Adipocyte (in vitro differentiated cells): ENCODE data around the gene OR4K15.
"Not testable (repeated sequence)": the region's sequence is repeated elsewhere in the genome, so short reads cannot be mapped to it uniquely, and the experiment has no call there.

Source experiments
- DNase-seq: peaks from one replicate; pipeline ENCODE4 v3.0.0-alpha.2; 2015; ENCODE audit warnings: low read depth
- H3K27me3 ChIP-seq: replicated peaks from 2 replicates; pipeline ENCODE4 v1.7.0; 2013; ENCODE audit warnings: mild to moderate bottlenecking, low read length, moderate library complexity; ENCODE audit not compliant: control insufficient read depth, insufficient read depth
- H3K36me3 ChIP-seq: 2 replicates; pipeline ENCODE4 v1.7.0; 2013; ENCODE audit warnings: low read length, mild to moderate bottlenecking, moderate library complexity; ENCODE audit not compliant: control insufficient read depth, insufficient read depth, severe bottlenecking
- H3K4me1 ChIP-seq: 2 replicates; pipeline ENCODE4 v1.7.0; 2013; ENCODE audit warnings: mild to moderate bottlenecking, low read length, moderate library complexity; ENCODE audit not compliant: control insufficient read depth, insufficient read depth
- H3K4me3 ChIP-seq: 2 replicates; pipeline ENCODE4 v1.7.0; 2013; ENCODE audit warnings: mild to moderate bottlenecking, low read length, moderate library complexity
- H3K9ac ChIP-seq: 2 replicates; pipeline ENCODE4 v1.7.0; 2013; ENCODE audit warnings: mild to moderate bottlenecking, low read length, moderate library complexity
- H3K9me3 ChIP-seq: 2 replicates; pipeline ENCODE4 v1.7.0; 2013; ENCODE audit warnings: mild to moderate bottlenecking, low read length, moderate library complexity; ENCODE audit not compliant: control insufficient read depth

The OR4K15 gene, protein sequence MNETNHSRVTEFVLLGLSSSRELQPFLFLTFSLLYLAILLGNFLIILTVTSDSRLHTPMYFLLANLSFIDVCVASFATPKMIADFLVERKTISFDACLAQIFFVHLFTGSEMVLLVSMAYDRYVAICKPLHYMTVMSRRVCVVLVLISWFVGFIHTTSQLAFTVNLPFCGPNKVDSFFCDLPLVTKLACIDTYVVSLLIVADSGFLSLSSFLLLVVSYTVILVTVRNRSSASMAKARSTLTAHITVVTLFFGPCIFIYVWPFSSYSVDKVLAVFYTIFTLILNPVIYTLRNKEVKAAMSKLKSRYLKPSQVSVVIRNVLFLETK

DNA sequence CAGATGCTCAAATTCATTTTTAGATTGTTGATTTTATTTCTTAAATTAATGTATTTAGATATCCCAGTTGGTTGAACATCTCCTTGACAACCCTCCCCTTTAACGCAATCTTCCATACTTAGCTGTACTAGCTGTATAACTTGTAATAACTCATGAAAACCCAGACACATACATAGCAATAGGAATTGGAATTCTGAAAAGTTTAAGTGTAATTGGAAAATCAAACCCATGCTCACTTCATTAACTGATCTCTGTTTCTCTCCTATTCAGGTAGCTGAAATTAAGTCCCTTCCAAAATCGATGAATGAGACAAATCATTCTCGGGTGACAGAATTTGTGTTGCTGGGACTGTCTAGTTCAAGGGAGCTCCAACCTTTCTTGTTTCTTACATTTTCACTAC is at the start of gene OR4K15:
OR4K15 (plus strand) TSS at position 301 of the 400 bp plus-strand sequence; CDS start at position 301, 0 bp downstream.
- no peak within 1 kb of the TSS for H3K9ac ChIP-seq
- H3K36me3 ChIP-seq, result no peaks in the 10 kb centered on the region
- no peaks in the 10 kb centered on the region for H3K9me3 ChIP-seq
- no peaks in the 10 kb centered on the region for H3K4me1 ChIP-seq
- no peak for DNase-seq
- no peaks in the 10 kb centered on the region for H3K27me3 ChIP-seq
- H3K4me3 ChIP-seq, result no peak within 1 kb of the TSS

DNA sequence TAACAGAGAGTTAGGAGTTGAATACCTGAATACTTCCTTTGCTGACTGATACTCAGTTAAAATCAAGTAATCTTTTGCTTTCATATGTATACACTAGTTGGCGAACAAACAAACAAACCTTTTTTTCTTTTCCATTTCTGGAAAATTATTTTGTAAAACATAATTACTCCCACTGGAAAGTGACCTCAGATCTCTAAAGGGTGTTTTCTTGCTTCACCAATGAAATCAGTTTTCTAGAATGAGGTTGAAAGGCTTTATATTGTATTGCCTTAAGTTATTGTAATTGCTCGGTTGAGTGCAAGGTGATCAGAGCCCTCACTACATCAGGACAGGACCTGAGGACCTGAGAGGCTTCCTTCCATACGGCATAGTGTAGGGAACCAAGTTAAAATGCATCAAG is 44.8 kb upstream of the OR4K15 start, which contains the start of gene OR4K1:
OR4K1 (plus strand) TSS at position 301 of the 400 bp plus-strand sequence. CDS start 4,750 bp downstream, outside the sequence.
- Histone ChIP-seq H3K4me1 (no peaks in the 10 kb centered on the region), H3K36me3 (no peaks in the 10 kb centered on the region), H3K9ac (no peak within 1 kb of the TSS), H3K4me3 (no peak within 1 kb of the TSS), H3K9me3 (no peaks in the 10 kb centered on the region), H3K27me3 (no peaks in the 10 kb centered on the region)
- DNase-seq, result no peak

DNA sequence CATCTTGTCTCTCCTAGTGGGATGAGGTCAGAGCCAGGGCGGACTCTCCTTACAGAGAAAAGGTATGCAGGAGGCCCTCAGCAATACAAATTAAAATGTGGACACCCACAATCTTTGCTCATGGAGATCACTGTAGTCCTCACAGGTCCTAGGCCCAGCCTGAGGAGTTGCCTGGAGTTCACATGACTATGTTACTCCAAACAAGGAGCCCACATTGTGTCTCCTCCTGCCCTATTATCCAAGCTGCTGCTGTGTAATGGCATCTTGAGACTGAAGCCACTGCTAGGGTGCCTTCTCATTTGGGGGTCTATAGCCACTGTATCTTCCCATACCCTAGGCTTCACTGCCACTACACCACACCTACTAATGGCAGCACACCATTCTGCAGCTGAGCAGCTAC is 33.7 kb upstream of the OR4K15 start:
- Histone ChIP-seq H3K27me3 (no peaks in the 10 kb centered on the region), H3K4me3 (no peak overlapping the region), H3K4me1 (no peaks in the 10 kb centered on the region), H3K9ac (no peak overlapping the region), H3K36me3 (no peaks in the 10 kb centered on the region), H3K9me3 (no peaks in the 10 kb centered on the region)
- no peak for DNase-seq

DNA sequence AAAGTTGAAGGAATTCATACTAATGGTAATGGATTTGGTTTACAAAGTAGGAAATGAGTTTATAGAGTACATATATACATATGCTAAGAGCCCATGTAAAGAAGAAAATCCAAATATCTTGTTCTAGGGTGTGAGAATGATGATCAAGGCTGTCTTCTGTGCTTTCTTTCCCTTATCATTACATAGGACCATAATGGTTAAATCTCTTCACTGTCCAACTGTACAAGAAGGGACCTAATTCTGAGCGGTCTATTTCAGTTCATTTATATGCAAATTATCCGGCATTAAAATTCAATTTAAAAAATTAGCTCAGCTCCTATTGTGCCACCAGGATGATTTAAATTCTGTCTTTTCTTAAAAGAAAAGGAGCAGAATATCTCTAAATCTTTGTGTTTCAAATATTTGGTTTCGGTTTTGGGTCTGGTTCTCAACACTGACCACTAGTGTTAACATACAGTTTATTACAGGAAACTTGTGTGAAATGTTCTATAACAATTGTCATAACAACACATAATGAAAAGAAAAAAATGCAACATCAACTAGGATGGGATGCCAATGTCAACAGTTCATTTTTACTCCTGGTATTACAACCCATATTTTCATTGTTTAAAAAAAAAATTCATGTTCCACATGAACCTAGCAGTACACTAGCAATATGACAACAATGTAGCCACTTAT is 27.8 kb upstream of the OR4K15 start:
- Histone ChIP-seq H3K9me3 (no peaks in the 10 kb centered on the region), H3K36me3 (no peaks in the 10 kb centered on the region), H3K4me3 (no peak overlapping the region), H3K27me3 (no peaks in the 10 kb centered on the region), H3K9ac (no peak overlapping the region), H3K4me1 (no peaks in the 10 kb centered on the region)
- DNase-seq, result no peak

DNA sequence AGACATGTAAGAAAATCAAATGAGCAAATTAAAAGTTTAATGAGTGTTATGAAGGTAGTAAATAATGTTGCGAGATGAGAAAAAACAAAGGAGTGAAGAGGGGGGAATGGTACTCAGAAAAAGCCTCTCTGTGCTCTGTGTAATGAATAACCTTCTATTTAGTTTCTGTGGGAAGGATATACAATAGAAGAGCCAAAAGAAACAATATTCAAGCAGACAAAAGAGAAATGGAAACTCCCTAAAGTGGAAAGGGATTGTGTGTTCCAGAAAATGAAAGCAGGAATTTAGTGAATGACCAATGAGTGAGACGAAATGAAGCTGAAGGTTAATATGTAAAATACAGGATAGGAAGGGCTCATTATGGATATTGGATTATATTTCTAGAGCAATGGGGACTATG is 26.2 kb upstream of the OR4K15 start:
- no peak overlapping the region for H3K4me3 ChIP-seq
- H3K9ac ChIP-seq, result no peak overlapping the region
- H3K9me3 ChIP-seq, result no peaks in the 10 kb centered on the region
- H3K36me3 ChIP-seq, result no peaks in the 10 kb centered on the region
- no peak for DNase-seq
- H3K27me3 ChIP-seq, result no peaks in the 10 kb centered on the region
- no peaks in the 10 kb centered on the region for H3K4me1 ChIP-seq

DNA sequence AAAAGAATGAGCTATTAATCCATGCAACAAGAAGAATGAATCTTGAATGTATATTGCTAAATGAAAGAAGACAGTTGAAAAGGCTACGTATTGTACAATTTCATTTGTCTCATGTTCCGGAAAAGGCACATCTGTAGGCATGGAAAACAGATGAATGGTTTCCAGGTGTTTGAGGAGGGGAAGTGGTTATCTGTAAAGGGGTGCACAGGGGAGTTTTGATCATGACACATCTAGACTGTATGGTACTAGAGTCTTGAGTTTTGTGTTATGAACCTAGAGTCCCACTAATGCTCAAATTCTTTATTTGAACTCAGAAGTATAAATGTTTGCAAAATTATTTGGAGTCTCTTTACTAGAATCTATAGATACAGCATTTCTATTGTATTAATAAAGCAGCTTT is 5.7 kb upstream of the OR4K15 start:
- H3K4me3 ChIP-seq, H3K36me3 ChIP-seq, H3K9ac ChIP-seq, H3K9me3 ChIP-seq, H3K4me1 ChIP-seq, H3K27me3 ChIP-seq, DNase-seq: not testable (repeated sequence)

DNA sequence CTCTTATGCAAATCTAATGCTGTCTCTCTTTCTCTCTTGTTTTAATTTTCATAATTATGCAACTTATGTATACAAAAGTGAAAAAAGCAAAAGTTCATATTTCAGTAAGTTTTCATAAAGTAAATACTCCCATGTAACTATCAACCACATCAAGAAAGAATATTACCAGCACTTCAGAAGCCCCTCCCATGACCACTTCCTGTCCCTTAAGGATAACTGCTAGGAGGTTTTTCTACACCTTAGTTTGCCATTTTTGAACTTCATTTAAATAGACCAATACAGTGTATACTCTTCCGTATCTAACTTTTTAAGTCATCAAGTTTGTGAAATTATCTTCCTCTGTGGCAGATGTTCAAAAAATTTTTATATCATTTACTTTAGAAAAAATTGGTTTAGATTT is 547 bp upstream of the OR4K15 start:
- H3K4me1 ChIP-seq, result no peaks in the 10 kb centered on the region
- H3K9me3 ChIP-seq, result no peaks in the 10 kb centered on the region
- H3K9ac ChIP-seq, result no peak overlapping the region
- no peaks in the 10 kb centered on the region for H3K27me3 ChIP-seq
- DNase-seq, result no peak
- no peaks in the 10 kb centered on the region for H3K36me3 ChIP-seq
- no peak overlapping the region for H3K4me3 ChIP-seq

DNA sequence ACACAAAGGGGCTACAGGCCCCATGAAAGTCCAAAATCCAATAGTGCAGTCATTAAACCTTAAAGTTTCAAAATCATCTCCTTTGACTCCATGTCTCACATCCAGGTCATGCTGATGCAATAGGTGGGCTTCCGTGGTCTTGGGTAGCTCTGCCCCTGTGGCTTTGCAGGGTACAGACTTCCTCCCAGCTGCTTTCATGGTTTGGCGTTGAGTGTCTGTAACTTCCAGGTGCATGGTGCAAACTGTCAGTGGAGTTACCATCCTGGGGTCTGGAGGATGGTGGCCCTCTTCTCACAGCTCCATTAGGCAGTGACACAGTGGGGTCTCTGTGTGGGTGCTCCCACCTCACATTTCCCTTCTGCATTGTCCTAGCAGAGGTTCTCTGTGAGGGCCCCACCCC is 18.0 kb downstream of the OR4K15 start:
- H3K9me3 ChIP-seq, result no peaks in the 10 kb centered on the region
- H3K36me3 ChIP-seq, result no peaks in the 10 kb centered on the region
- DNase-seq, result no peak
- no peak overlapping the region for H3K9ac ChIP-seq
- no peak overlapping the region for H3K4me3 ChIP-seq
- H3K27me3 ChIP-seq, result no peaks in the 10 kb centered on the region
- H3K4me1 ChIP-seq, result no peaks in the 10 kb centered on the region

DNA sequence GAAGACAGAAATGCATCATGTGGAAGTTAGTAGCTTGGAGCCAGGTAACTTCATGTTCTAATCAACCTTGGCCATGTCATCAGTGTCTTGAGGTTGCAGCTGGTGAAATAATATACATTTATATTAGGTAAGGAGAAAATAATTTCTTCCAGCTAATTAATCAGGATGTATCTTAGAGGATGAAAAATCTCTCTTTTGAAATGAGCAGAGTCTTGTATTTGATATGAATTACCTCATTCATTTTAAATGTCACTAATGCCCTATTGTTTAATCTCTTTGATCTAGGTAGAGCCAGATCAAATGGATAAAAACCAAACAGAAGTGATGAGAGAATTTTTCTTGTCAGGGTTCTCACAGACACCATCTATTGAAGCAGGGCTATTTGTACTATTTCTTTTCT is 26.5 kb downstream of the OR4K15 start, which contains the start of gene OR4Q2:
OR4Q2 (plus strand) TSS at position 301 of the 400 bp plus-strand sequence.
- no peaks in the 10 kb centered on the region for H3K36me3 ChIP-seq
- H3K4me3 ChIP-seq, result no peak within 1 kb of the TSS
- H3K4me1 ChIP-seq, result no peaks in the 10 kb centered on the region
- H3K27me3 ChIP-seq, result no peaks in the 10 kb centered on the region
- H3K9ac ChIP-seq, result no peak within 1 kb of the TSS
- no peak for DNase-seq
- peaks cover 4% of the 10 kb centered on the region for H3K9me3 ChIP-seq

DNA sequence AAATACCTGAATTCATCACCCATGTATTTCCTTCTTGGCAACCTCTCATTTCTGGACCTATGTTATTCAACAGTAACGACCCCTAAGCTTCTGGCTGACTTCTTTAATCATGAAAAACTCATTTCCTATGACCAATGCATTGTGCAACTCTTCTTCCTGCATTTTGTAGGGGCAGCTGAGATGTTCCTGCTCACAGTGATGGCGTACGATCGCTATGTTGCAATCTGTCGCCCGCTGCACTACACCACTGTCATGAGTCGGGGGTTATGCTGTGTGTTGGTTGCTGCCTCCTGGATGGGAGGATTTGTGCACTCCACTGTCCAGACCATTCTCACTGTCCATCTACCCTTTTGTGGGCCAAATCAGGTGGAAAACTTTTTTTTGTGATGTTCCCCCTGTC is 26.9 kb downstream of the OR4K15 start:
- Histone ChIP-seq H3K4me3 (no peak overlapping the region), H3K9ac (no peak overlapping the region), H3K4me1 (no peaks in the 10 kb centered on the region), H3K27me3 (no peaks in the 10 kb centered on the region), H3K9me3 (peaks cover 4% of the 10 kb centered on the region), H3K36me3 (no peaks in the 10 kb centered on the region)
- no peak for DNase-seq

DNA sequence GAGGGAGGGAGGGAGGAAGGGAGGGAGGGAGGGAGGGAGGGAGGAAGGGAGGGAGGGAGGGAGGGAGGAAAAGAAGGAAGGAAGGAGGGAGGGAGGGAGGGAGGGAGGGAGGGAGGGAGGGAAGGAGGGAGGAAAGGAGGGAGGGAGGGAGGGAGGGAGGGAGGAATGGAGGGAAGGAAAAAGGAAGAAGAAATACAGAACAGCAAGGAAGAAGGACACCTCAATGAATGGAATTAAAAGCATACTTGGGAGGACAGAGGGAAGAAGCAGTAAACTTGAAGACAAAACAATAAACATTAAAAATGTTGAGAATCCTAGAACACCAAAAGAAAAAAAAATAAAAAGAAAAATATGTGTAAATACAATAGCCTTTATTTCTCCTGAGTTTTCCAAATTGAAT is 32.8 kb downstream of the OR4K15 start:
- Histone ChIP-seq H3K36me3 (no peaks in the 10 kb centered on the region), H3K9me3 (peaks cover 7% of the 10 kb centered on the region), H3K4me3 (no peak overlapping the region), H3K9ac (no peak overlapping the region), H3K4me1 (no peaks in the 10 kb centered on the region), H3K27me3 (no peaks in the 10 kb centered on the region)
- DNase-seq, result no peak
